Pulmonary artery endothelial cell (primary cell): ENCODE measurements around the gene CADM2. TPM values are rescaled to one million over a fixed set of nuclear protein-coding genes. Genes with fewer than 3 reads are reported as not detected.
A peak's percentile ranks its signal among the peaks of the same experiment; 100 is the strongest.
"Not testable (repeated sequence)": the region's sequence is repeated elsewhere in the genome, so short reads cannot be mapped to it uniquely, and the experiment has no call there.

Experiments used
- DNase-seq: peaks from one replicate; pipeline ENCODE4 v3.0.0-alpha.2; 2011; ENCODE audit warnings: low read depth, low spot score
- total RNA-seq: library from RNA; depleted of rRNA; stranded (reverse); fragments of >200 nt; gene quantifications from 2 replicates; pipeline ENCODE4 v1.2.3, GENCODE V29; 2014

CADM2 gene
- 0.07 and 0.13 TPM in 2 replicates for total RNA-seq

- DNase-seq = peak; percentile 24
Measured at GRCh38 chr3:84958495-84959469, at the start of gene CADM2. Gene CADM2, plus strand, starts transcription at chr3:84958989.

- not testable (repeated sequence) for DNase-seq
Measured at GRCh38 chr3:84918592-84918991, 40.2 kb upstream of the CADM2 start.

GRCh38 chr3:84922682-84923081 lies 36.1 kb upstream of the CADM2 start:
- DNase-seq = no peak

GRCh38 chr3:84925571-84925970 lies 33.2 kb upstream of the CADM2 start:
- DNase-seq = no peak

GRCh38 chr3:84943379-84943778 lies 15.4 kb upstream of the CADM2 start:
- DNase-seq = no peak

GRCh38 chr3:84946240-84946639 lies 12.5 kb upstream of the CADM2 start:
- no peak for DNase-seq

GRCh38 chr3:84959470-84960271 lies 882 bp downstream of the CADM2 start:
- no peak for DNase-seq

GRCh38 chr3:84960581-84960980 lies 1.8 kb downstream of the CADM2 start:
- DNase-seq = no peak

GRCh38 chr3:84961011-84961410 lies 2.2 kb downstream of the CADM2 start:
- DNase-seq = no peak

GRCh38 chr3:84961521-84962255 lies 2.9 kb downstream of the CADM2 start:
- no peak for DNase-seq

- DNase-seq = no peak
Measured at GRCh38 chr3:84962415-84962814, 3.6 kb downstream of the CADM2 start.

GRCh38 chr3:84963137-84963536 lies 4.3 kb downstream of the CADM2 start:
- no peak for DNase-seq

GRCh38 chr3:84965141-84965540 lies 6.4 kb downstream of the CADM2 start:
- no peak for DNase-seq

- no peak for DNase-seq
Measured at GRCh38 chr3:84967767-84968581, 9.2 kb downstream of the CADM2 start.

GRCh38 chr3:84968701-84969235 lies 10.0 kb downstream of the CADM2 start:
- DNase-seq = no peak

- no peak for DNase-seq
Measured at GRCh38 chr3:84974347-84974746, 15.6 kb downstream of the CADM2 start.

- DNase-seq = no peak
Measured at GRCh38 chr3:84977021-84977420, 18.2 kb downstream of the CADM2 start.

- no peak for DNase-seq
Measured at GRCh38 chr3:84978843-84979242, 20.1 kb downstream of the CADM2 start.

- DNase-seq = no peak
Measured at GRCh38 chr3:84980011-84980410, 21.2 kb downstream of the CADM2 start.

GRCh38 chr3:84980456-84980855 lies 21.7 kb downstream of the CADM2 start:
- no peak for DNase-seq
